ENCODE data around the gene ZNF599. TPM values are rescaled to one million over a fixed set of nuclear protein-coding genes. Genes with fewer than 3 reads are reported as not detected.

The ZNF599 gene
- total RNA-seq: 4.8 and 5.9 TPM in 2 replicates

GRCh38 chr19:34772697-34773554, at the start of gene ZNF599:
TSS of gene ZNF599 (minus strand) at chr19:34773215. CDS start at chr19:34772841, 374 bp downstream.

GRCh38 chr19:34733746-34734536, 39.1 kb downstream of the ZNF599 start, which contains the start of gene ZNF181:
TSS of gene ZNF181 (plus strand) at chr19:34734243. CDS start at chr19:34735038, 795 bp downstream.

Other genes starting within 250 kb of the ZNF599 start
- under 0.01 and 0.20 TPM in 2 replicates for gene SCGB2B2, start 96.1 kb downstream of the ZNF599 start, total RNA-seq
- gene ZNF302, start 95.5 kb downstream of the ZNF599 start, total RNA-seq: 13.1 and 13.2 TPM in 2 replicates
- gene ZNF181, start 39.0 kb downstream of the ZNF599 start, total RNA-seq: 8.4 and 9.6 TPM in 2 replicates
- gene ZNF30, start 153.7 kb upstream of the ZNF599 start, total RNA-seq: 2.6 and 2.7 TPM in 2 replicates
- gene ZNF792, start 191.0 kb upstream of the ZNF599 start, total RNA-seq: 3.1 and 3.7 TPM in 2 replicates
- 21.3 and 31.5 TPM in 2 replicates for gene GRAMD1A, start 227.1 kb upstream of the ZNF599 start, total RNA-seq

Measured in subcutaneous preadipocyte (primary cell).